Astrocyte (in vitro differentiated cells and primary cell): ENCODE results near the gene SLC29A2. TPM values are rescaled to one million over a fixed set of nuclear protein-coding genes. Genes with fewer than 3 reads are reported as not detected.

Source experiments
- DNase-seq: peaks from one replicate; pipeline ENCODE4 v3.0.0-alpha.2; 2010; ENCODE audit warnings: low read depth
- FAIRE-seq: peaks from 2 replicates; lab custom pipeline; 2011; peaks lifted over from hg19 to GRCh38; lab: Jason Lieb, UNC
- H2AFZ ChIP-seq: 2 replicates; pipeline ENCODE4 v1.6.0; 2012; ENCODE audit warnings: low read depth, low read length, inconsistent platforms
- H3K27ac ChIP-seq: 2 replicates; pipeline ENCODE4 v1.5.1; 2011; ENCODE audit warnings: low read depth, low read length, inconsistent platforms
- H3K27me3 ChIP-seq: 2 replicates; pipeline ENCODE4 v1.6.0; 2011; ENCODE audit warnings: low read length, inconsistent platforms; ENCODE audit not compliant: insufficient read depth
- H3K36me3 ChIP-seq: 2 replicates; pipeline ENCODE4 v1.5.1; 2011; ENCODE audit warnings: low read length, inconsistent platforms; ENCODE audit not compliant: insufficient read depth
- H3K4me1 ChIP-seq: 2 replicates; pipeline ENCODE4 v1.5.1; 2011; ENCODE audit warnings: low read length, inconsistent platforms; ENCODE audit not compliant: insufficient read depth
- H3K4me2 ChIP-seq: 2 replicates; pipeline ENCODE4 v1.6.0; 2012; ENCODE audit warnings: low read length, inconsistent platforms
- H3K4me3 ChIP-seq: 2 replicates; pipeline ENCODE4 v1.5.1; 2011; ENCODE audit warnings: low read depth, mild to moderate bottlenecking, low read length, inconsistent platforms; ENCODE audit not compliant: insufficient read depth
- H3K79me2 ChIP-seq: 2 replicates; pipeline ENCODE4 v1.6.0; 2012; ENCODE audit warnings: mild to moderate bottlenecking, low read length, inconsistent platforms; ENCODE audit not compliant: insufficient read depth
- H3K9ac ChIP-seq: 2 replicates; pipeline ENCODE4 v1.6.0; 2012; ENCODE audit warnings: mild to moderate bottlenecking, low read length, inconsistent platforms
- H3K9me3 ChIP-seq: 2 replicates; pipeline ENCODE4 v1.5.1; 2012; ENCODE audit warnings: low read depth, mild to moderate bottlenecking, low read length, inconsistent platforms; ENCODE audit not compliant: insufficient read depth
- H4K20me1 ChIP-seq: 2 replicates; pipeline ENCODE4 v1.6.0; 2012; ENCODE audit warnings: low read length, inconsistent platforms; ENCODE audit not compliant: insufficient read depth
- H3K27ac Mint-ChIP-seq: one replicate; pipeline ENCODE4 v1.8.0; 2021; ENCODE audit warnings: mild to moderate bottlenecking, mixed read lengths; ENCODE audit not compliant: unreplicated experiment
- H3K27me3 Mint-ChIP-seq: one replicate; pipeline ENCODE4 v1.8.0; 2021; ENCODE audit warnings: low read depth, mixed read lengths; ENCODE audit not compliant: unreplicated experiment
- H3K36me3 Mint-ChIP-seq: one replicate; pipeline ENCODE4 v1.8.0; 2021; ENCODE audit warnings: low read depth, mixed read lengths; ENCODE audit not compliant: unreplicated experiment
- H3K4me1 Mint-ChIP-seq: one replicate; pipeline ENCODE4 v1.8.0; 2021; ENCODE audit warnings: low read depth, mixed read lengths; ENCODE audit not compliant: unreplicated experiment
- H3K4me3 Mint-ChIP-seq: one replicate; pipeline ENCODE4 v1.8.0; 2021; ENCODE audit warnings: mild to moderate bottlenecking, moderate library complexity, mixed read lengths; ENCODE audit not compliant: unreplicated experiment
- H3K9me3 Mint-ChIP-seq: one replicate; pipeline ENCODE4 v1.8.0; 2021; ENCODE audit warnings: mild to moderate bottlenecking, mixed read lengths; ENCODE audit not compliant: unreplicated experiment
- EZH2 ChIP-seq: IDR thresholded peaks from 2 replicates; pipeline ENCODE4 v1.6.1; 2012; ENCODE audit warnings: mild to moderate bottlenecking, low read length, inconsistent platforms; ENCODE audit not compliant: insufficient read depth
- total RNA-seq: library from RNA; stranded (reverse); gene quantifications from 2 replicates; pipeline ENCODE4 v1.2.1, GENCODE V29; 2021
- TF ChIP-seq, protein P1 (sequence below): IDR thresholded peaks from 2 replicates; pipeline ENCODE4 v1.5.1; 2011; ENCODE audit warnings: low read depth, mild to moderate bottlenecking, inconsistent platforms, low read length, moderate library complexity; ENCODE audit not compliant: insufficient read depth

SLC29A2 gene
- total RNA-seq, 1 donor from 2014 or later: 6.6 TPM

GRCh38 chr11:66413167-66413566 is 41.6 kb upstream of the SLC29A2 start:
- no peak for TF ChIP-seq EZH2
- TF ChIP-seq, protein P1, sequence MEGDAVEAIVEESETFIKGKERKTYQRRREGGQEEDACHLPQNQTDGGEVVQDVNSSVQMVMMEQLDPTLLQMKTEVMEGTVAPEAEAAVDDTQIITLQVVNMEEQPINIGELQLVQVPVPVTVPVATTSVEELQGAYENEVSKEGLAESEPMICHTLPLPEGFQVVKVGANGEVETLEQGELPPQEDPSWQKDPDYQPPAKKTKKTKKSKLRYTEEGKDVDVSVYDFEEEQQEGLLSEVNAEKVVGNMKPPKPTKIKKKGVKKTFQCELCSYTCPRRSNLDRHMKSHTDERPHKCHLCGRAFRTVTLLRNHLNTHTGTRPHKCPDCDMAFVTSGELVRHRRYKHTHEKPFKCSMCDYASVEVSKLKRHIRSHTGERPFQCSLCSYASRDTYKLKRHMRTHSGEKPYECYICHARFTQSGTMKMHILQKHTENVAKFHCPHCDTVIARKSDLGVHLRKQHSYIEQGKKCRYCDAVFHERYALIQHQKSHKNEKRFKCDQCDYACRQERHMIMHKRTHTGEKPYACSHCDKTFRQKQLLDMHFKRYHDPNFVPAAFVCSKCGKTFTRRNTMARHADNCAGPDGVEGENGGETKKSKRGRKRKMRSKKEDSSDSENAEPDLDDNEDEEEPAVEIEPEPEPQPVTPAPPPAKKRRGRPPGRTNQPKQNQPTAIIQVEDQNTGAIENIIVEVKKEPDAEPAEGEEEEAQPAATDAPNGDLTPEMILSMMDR: no peak
- DNase-seq (no peak), FAIRE-seq (no peak)
- no peaks in the 10 kb centered on the region for H3K36me3 ChIP-seq
- H3K4me1 ChIP-seq: peaks cover 18% of the 10 kb centered on the region
- no peak overlapping the region for H3K27ac ChIP-seq
- peaks cover 38% of the 10 kb centered on the region for H4K20me1 ChIP-seq
- H3K9ac ChIP-seq: no peak overlapping the region
- H3K79me2 ChIP-seq: no peaks in the 10 kb centered on the region
- H2AFZ ChIP-seq: no peak overlapping the region
- peaks cover 14% of the 10 kb centered on the region for H3K27me3 ChIP-seq
- no peak overlapping the region for H3K27ac Mint-ChIP-seq
- H3K27me3 Mint-ChIP-seq: peaks cover 53% of the 10 kb centered on the region
- H3K4me3 Mint-ChIP-seq: no peak overlapping the region
- peaks cover 22% of the 10 kb centered on the region for H3K4me1 Mint-ChIP-seq
- H3K9me3 ChIP-seq: no peaks in the 10 kb centered on the region
- no peaks in the 10 kb centered on the region for H3K9me3 Mint-ChIP-seq
- H3K36me3 Mint-ChIP-seq: no peaks in the 10 kb centered on the region
- no peak overlapping the region for H3K4me2 ChIP-seq
- H3K4me3 ChIP-seq: no peak overlapping the region

GRCh38 chr11:66412110-66412509 is 40.5 kb upstream of the SLC29A2 start:
- Mint-ChIP-seq H3K9me3 (no peaks in the 10 kb centered on the region), H3K27ac (no peak overlapping the region), H3K4me1 (peaks cover 12% of the 10 kb centered on the region), H3K4me3 (peak overlapping the region; percentile 54), H3K36me3 (no peaks in the 10 kb centered on the region), H3K27me3 (peaks cover 53% of the 10 kb centered on the region)
- Histone ChIP-seq H3K27me3 (peaks cover 17% of the 10 kb centered on the region), H3K4me3 (no peak overlapping the region), H3K79me2 (no peaks in the 10 kb centered on the region), H4K20me1 (peaks cover 29% of the 10 kb centered on the region), H3K4me1 (peaks cover 11% of the 10 kb centered on the region), H3K9ac (no peak overlapping the region), H2AFZ (no peak overlapping the region), H3K27ac (no peak overlapping the region), H3K9me3 (no peaks in the 10 kb centered on the region), H3K36me3 (no peaks in the 10 kb centered on the region), H3K4me2 (no peak overlapping the region)
- DNase-seq (no peak), FAIRE-seq (no peak)
- no peak for TF ChIP-seq EZH2
- TF ChIP-seq, protein P1: no peak

GRCh38 chr11:66411323-66411722 is 39.8 kb upstream of the SLC29A2 start:
- Histone ChIP-seq H3K4me1 (peaks cover 11% of the 10 kb centered on the region), H4K20me1 (peaks cover 23% of the 10 kb centered on the region), H3K79me2 (no peaks in the 10 kb centered on the region), H3K27me3 (peaks cover 19% of the 10 kb centered on the region), H3K36me3 (no peaks in the 10 kb centered on the region), H3K9ac (no peak overlapping the region), H3K4me3 (no peak overlapping the region), H3K9me3 (no peaks in the 10 kb centered on the region), H3K27ac (no peak overlapping the region), H2AFZ (no peak overlapping the region), H3K4me2 (no peak overlapping the region)
- Mint-ChIP-seq H3K9me3 (no peaks in the 10 kb centered on the region), H3K27ac (no peak overlapping the region), H3K4me3 (peak overlapping the region; percentile 27), H3K36me3 (no peaks in the 10 kb centered on the region), H3K27me3 (peaks cover 53% of the 10 kb centered on the region), H3K4me1 (peaks cover 11% of the 10 kb centered on the region)
- FAIRE-seq (no peak), DNase-seq (no peak)
- TF ChIP-seq, protein P1: no peak
- no peak for TF ChIP-seq EZH2
